Lung microvascular endothelial cell (primary cell): ENCODE measurements around the gene HK2. TPM values are rescaled to one million over a fixed set of nuclear protein-coding genes. Genes with fewer than 3 reads are reported as not detected.

Source experiments
- DNase-seq, 2 donors: peaks; one replicate each; pipeline versions ENCODE4 v3.0.0 to v3.0.0-alpha.2; 2010; ENCODE audit warnings: low read depth in 2 of 2
- total RNA-seq: library from RNA; depleted of rRNA; stranded (reverse); fragments of >200 nt; gene quantifications from 2 replicates; pipeline ENCODE4 v1.2.1, GENCODE V29; 2014

The HK2 gene
- total RNA-seq, 1 donor from 2014 or later: 3.4 TPM

- DNase-seq: peak; percentile 56 to 68
These were observed 42.4 kb downstream of the HK2 start for GRCh38 chr2:74876081-74876886.

GRCh38 chr2:74877376-74877775, 43.4 kb downstream of the HK2 start:
- no peak for DNase-seq

DNA sequence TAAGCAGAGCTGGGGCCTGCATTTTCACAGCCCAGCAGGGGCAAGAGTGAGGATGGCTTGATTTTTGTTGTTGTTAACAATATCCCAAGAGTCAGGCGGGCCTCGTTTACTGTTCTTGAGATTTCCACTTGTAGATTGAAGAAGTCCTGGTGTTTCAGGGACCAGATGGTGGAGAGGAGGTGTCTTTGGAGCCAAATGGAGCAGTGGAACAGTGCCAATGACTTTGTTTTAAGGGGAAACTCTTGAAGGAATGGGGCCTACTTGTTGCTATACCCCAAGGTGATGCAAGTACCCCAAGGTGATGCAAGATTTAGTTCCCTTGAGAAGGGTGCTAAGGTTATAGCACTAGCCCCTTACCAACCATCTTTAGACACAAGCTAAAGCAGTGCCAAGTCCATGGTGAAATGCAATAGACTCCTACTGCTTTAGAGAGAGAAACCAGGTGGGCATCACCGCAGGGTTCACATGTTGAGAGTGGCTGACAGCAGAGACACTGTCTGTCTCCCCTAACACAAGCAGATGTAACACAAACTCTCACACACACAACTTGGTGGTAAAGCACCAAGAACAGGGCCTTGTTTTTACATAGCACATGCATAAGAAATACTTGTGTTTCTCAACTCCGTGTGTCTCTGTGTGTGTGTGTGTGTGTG, 44.0 kb downstream of the HK2 start:
- DNase-seq: no peak

DNA sequence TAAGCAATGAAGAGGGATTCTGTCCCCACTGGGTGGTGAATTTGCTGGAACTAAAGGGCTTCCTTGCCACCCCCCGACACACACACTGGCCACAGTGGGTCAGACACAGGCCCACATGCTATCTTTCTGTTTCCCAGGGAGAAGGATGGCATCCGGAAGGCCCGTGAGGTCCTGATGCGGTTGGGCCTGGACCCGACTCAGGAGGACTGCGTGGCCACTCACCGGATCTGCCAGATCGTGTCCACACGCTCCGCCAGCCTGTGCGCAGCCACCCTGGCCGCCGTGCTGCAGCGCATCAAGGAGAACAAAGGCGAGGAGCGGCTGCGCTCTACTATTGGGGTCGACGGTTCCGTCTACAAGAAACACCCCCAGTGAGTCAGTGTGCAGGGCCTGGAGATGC, 44.6 kb downstream of the HK2 start:
- DNase-seq: no peak

- DNase-seq: no peak
These were observed 46.3 kb downstream of the HK2 start for GRCh38 chr2:74880054-74880728.

GRCh38 chr2:74881176-74881575, 47.2 kb downstream of the HK2 start:
- no peak for DNase-seq

GRCh38 chr2:74881626-74882298, 47.8 kb downstream of the HK2 start:
- no peak for DNase-seq

- no peak for DNase-seq
These were observed 48.4 kb downstream of the HK2 start for GRCh38 chr2:74882299-74882687.

GRCh38 chr2:74883011-74883410, 49.1 kb downstream of the HK2 start:
- DNase-seq: no peak

DNA sequence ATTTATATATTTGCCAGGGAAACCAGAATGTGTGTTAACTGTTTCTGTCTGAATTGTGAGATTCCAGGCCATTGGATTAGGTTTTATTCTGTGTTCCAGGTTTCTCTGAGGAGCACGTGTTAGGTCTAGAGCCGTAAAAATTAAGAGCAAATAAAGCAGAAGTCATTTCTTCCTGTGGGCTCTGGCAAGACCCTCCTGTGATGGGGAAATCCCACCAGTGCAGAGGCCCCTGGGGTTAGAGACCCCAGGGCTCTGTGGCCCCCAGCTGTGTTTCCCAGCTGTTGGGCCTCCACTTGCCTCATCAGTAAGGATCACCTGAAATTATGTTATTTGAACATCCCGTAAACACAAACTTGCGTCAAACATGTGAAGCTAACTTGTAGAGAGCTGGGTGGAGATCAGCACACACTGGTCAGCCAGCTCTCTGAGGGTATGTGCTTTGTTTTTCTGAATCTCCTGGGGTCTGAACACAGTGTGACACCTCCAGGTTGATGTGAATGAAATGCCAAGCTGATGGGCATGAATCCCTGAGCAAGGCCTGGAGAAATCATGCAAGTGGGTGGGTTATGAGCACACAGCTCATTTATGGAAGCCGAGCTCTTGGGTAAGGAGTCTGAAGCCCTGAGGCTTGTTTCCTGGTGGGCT, 50.3 kb downstream of the HK2 start:
- DNase-seq: no peak

DNA sequence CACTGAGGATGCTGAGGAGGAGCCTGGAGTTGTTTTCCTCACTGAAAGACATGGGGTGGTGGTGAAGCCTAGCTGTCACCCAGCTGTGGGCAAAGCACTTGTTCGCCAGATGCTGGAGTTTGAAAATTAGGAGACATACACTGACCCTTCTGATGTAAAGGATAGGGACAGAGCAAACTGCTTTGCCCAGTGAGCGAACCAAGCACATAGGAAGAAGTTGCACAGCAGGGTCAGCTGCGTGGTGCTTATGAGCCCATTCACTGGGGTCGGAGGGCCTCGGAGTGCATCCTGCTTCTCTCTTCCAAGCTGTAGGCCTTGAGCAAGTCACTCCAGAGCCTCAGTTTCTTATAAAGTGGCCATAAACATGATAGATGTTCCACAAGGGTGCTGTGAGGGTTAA, 50.9 kb downstream of the HK2 start:
- no peak for DNase-seq

DNA sequence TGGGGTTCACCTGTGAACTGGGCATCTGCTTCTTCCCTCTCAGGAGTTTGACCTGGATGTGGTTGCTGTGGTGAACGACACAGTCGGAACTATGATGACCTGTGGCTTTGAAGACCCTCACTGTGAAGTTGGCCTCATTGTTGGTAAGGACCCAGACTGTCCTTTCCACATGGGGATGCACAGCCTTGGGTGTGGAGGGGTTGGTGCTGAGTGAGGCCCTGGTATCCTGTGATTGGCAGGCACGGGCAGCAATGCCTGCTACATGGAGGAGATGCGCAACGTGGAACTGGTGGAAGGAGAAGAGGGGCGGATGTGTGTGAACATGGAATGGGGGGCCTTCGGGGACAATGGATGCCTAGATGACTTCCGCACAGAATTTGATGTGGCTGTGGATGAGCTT, 52.3 kb downstream of the HK2 start:
- DNase-seq: no peak

DNA sequence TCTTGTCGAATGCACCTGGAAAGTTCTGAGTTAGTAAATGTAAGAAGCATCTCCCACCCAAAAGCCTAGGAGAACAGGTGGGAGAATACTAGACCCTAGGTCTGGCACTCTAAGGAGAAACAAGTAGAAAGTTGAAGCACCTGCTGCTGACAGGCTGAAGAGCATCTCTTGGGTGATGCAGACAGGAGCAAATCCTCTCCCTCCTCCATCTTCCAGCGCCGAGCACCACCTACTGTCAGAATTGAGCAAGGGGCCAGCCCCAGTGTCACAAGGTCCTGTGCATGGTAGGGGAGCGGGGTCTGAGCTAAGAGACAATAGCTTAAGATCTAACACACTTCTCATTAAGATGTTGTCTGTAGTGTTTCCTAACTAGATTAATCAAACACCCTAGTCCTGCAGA, 52.9 kb downstream of the HK2 start:
- no peak for DNase-seq

GRCh38 chr2:74887445-74887951, 53.6 kb downstream of the HK2 start:
- peak in 1 of 2 donors; percentile 37 for DNase-seq

- DNase-seq: peak in 1 of 2 donors; percentile 37
These were observed 54.2 kb downstream of the HK2 start for GRCh38 chr2:74887960-74888700.

DNA sequence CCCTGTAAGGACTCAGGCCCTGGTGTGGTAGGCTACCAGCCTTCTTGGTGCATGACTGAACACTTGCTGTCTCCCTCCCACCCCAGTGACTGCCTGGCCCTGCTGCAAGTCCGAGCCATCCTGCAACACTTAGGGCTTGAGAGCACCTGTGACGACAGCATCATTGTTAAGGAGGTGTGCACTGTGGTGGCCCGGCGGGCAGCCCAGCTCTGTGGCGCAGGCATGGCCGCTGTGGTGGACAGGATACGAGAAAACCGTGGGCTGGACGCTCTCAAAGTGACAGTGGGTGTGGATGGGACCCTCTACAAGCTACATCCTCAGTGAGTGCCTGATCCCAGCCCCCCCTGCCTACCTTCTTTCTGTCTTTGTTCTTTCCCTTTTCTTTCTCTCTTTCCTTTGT, 55.2 kb downstream of the HK2 start:
- DNase-seq: no peak

- no peak for DNase-seq
These were observed 56.8 kb downstream of the HK2 start for GRCh38 chr2:74890711-74891110.

- DNase-seq: no peak
These were observed 57.3 kb downstream of the HK2 start for GRCh38 chr2:74891136-74891764.

DNA sequence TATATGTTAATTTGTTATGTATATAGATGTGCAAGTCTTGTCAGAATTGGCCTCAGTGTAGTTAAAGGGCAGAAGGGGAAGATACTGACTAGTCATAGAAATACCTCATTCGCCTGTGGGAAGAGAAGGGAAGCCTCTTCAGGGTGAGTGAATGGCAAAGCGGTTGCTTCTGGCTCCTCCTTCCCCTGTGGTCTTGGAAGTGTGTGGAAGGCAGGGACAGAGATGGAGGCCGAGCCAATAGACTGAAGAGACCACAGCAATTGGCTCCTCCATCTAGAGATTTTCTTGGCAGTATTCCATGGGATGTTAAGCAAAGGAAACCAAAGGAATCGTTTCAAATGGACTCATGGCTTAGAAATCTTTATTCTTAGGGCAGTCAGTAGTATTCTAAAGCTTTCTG, 57.9 kb downstream of the HK2 start:
- DNase-seq: peak in 1 of 2 donors; percentile 68

DNA sequence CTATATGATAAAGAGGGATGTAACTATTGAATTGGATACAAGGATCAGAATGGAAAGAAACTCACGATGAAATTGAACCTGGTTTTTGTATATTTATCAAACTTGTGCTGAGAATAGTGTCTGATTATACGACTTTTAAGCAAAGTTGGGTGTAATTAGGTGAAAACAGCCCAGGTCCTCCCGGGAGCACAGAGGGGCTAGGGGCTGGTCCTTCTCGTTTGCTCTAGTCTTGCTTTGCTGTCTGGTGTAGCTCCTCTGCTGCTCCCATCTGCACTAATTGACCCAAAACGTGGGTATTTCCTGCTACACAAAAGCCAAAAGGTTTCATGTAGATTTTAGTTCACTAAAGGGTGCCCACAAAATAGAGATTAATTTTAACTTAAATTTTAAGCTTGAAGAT, 58.7 kb downstream of the HK2 start:
- DNase-seq: no peak
